Measurements from ENCODE around the gene CCDC47.
A peak's percentile ranks its signal among the peaks of the same experiment; 100 is the strongest.
"Not testable (repeated sequence)": the region's sequence is repeated elsewhere in the genome, so short reads cannot be mapped to it uniquely, and the experiment has no call there.

CCDC47 gene

GRCh38 chr17:63773272-63774140 lies at the start of gene CCDC47:
Gene CCDC47 (minus strand): TSS chr17:63773597. CDS start chr17:63766175, 7,422 bp downstream.
- peak; percentile 100 for DNase-seq

- DNase-seq: no peak
These were observed 49.1 kb upstream of the CCDC47 start for GRCh38 chr17:63822537-63822936.

DNA sequence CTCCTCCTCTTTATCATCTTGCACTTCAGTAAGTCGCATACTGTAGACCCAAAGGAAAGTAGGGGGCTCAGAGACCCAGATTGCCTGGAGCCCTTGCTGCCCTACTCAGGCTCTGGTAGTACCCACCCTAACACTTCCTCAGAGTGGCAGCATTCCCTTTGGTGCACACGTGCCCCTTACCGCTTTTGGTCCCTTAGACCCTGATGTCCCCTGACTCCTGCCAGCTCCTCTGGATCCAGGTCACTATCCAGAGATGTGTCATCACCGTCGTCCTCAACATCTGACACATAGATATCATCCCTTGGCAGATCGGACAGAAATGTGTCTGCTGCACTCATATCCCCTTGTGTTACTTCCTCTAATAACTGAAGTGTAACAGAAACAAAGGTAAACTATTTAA lies 48.4 kb upstream of the CCDC47 start:
- no peak for DNase-seq

DNA sequence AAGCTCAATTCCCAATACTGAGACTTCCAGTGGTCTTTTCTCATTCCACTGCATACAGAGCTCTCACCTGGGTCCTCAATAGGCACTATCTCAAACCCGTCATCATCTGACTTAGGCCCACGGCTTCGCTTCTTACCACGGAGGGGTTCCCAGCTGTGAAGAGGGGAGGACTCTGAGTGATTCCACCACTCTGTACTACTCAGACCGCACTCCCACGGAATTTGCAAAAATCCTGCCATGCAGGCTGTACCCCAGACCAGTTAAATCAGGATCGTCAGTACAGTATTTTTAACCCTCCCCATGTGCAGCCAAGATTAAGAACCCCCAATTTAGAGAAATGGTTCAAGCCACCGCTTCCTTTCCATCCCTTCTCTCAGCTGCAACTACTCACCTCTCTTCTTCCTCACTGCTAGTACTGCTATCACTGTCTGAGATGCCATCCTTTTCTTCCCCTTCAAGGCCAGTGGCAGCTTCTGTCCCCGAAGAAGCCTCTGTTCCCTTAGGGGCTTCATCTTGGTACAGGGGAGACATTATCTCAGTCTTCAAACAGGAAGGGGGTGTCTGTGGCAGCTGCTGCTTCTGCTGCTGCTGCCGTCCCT lies 47.7 kb upstream of the CCDC47 start:
- DNase-seq: no peak

DNA sequence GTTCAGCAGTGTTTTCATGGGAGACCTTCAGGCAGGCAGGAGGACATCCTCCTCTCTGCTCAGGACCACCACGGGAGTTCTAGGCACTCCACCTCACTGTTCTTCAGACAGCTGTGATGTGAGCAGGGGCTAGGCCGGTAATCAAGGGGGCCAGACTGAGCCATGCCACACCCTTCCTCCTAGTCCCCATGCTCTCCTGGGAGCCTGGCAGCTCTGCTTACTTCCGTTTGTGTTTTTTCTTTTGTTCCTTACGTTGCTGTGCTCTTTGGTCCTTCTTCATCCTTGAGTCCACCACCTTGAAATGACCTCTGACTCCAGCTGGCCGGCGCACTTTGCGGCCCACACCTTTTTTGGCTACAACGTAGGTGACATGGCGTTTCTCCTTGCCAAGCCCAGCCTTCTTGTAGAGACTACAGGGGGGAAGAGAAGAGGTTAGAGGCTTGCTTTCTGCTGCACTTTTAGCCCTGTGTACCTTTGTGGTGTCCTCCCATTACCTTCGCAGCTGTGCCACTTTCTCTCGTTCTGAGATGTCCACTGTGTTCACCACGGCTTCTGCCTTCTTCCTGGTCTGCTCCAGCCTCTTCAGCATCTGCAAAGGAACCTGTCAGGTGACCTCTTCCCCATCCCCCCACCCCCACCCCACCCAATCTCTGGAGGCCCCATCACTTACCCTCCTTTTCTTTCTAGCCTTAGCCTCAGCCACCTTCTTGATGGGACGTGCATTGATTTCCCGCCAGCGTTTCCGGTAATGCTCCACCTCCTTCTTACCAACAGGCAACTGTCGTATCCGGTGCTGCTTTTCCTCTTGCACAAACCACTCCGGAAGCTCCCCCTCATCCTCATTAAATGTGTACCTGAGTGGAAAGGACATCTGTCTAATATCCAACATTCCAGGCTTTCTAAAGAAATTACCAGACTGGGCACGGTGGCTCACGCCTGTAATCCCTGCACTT lies 46.5 kb upstream of the CCDC47 start:
- DNase-seq: no peak

DNA sequence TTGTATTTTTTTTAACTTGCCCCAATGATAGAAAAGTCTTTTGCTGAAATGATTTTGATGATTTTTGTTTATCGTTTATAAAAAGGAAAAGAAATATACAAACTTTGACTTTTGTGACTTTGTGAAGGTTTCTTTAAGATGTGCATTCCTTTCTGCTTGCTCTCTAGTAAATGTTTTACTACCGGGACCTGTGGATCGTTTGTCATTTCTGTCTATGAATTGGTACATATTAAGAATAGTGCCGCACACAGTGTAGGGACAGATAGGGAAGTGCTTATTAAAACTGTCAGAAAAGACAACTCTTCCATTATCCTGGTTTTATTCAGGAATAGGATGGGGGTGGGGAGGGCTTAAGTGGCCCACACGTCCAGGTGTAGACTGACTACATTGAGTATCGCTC lies 45.7 kb upstream of the CCDC47 start:
- DNase-seq: no peak

DNA sequence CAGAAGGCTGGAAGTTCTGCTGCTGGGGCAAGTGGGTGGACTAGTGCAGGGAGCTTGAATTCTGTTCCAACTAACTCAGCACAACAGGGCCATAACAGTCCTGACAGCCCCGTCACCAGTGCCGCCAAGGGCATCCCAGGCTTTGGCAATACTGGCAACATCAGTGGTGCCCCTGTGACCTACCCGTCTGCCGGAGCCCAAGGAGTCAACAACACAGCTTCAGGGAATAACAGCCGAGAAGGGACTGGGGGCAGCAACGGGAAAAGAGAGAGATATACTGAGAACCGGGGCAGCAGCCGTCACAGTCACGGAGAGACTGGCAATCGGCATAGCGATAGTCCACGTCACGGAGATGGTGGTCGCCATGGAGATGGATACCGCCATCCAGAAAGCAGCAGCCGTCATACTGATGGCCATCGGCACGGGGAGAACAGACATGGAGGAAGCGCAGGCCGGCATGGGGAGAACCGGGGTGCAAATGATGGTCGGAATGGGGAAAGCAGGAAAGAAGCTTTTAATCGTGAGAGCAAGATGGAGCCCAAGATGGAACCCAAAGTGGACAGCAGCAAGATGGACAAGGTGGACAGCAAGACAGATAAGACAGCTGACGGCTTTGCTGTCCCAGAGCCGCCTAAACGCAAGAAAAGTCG lies 44.5 kb upstream of the CCDC47 start:
- no peak for DNase-seq

GRCh38 chr17:63816669-63817068 lies 43.3 kb upstream of the CCDC47 start:
- DNase-seq: no peak

DNA sequence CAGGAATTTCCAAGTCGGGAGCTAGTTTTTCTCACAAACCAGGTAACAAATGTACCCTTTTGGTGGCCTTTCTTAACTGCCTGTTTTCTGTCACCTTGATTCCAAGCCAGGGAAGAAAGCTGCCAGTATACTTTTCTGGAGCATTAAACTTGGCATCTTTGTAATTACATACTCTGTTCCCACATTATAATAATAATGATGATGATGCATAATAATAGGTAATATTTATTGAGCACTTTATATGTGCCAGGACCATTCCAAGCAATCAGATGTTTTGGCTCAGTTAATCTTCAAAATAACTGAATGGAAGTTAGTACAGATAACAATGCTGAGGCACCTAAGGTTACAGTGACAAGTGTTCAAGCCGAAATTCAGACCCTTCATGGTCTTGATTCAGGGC lies 42.7 kb upstream of the CCDC47 start:
- no peak for DNase-seq

DNA sequence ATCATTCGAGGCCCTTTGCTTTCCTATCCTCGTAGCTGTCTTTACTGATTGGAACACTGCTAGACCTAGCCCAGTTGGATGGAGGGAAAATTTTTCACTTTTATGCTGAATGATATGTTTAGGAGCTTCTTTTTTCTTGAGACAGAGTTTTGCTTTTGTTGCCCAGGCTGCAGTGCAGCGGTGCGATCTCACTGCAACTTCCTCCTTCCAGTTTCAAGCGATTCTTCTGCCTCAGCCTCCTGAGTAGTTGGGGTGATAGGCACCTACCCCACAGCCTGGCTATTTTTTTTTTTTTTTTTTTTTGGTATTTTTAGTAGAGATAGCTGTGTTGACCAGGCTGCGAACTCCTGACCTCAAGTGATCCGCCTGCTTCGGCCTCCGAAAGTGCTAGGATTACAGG lies 36.6 kb upstream of the CCDC47 start:
- DNase-seq: no peak

GRCh38 chr17:63805591-63805990 lies 32.2 kb upstream of the CCDC47 start:
- DNase-seq: no peak

DNA sequence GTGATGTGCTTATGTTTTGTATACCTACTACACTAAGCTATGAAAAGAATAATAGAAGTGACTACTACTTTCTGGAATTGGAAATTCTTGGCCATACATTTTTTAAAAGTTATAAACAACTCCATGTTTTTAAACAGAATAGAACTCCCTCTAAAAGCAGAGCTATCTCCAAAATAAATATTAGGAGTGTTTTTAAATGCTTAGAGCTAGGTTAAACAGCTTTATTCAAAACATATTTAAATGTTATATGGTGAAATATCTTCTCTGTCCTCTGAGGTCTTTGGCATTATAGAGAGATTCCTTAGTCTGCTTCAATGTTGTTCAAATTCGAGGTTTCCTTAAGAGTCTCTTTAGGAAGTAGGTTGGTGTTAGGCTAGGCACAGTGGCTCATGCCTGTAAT lies 30.9 kb upstream of the CCDC47 start:
- no peak for DNase-seq

DNA sequence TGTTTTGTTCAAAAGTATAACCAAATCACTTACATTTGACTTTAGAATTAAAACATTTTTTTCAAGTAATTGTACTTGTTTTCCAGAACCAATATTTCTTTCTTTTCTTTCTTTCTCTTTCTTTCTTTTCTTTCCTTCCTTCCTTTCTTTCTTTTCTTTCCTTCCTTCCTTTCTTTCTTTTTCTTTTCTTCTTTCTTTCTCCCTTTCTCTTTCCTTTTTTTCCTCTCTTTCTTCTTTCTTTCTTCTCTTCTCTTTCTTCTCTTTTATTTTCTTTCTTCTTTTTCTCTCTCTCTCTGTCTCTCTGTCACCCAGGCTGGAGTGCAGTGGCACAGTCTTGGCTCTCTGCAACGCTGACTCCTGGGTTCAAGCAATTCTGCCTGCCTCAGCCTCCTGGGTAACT lies 27.4 kb upstream of the CCDC47 start:
- DNase-seq: no peak

- DNase-seq: no peak
These were observed 25.2 kb upstream of the CCDC47 start for GRCh38 chr17:63798572-63799106.

- not testable (repeated sequence) for DNase-seq
These were observed 23.0 kb upstream of the CCDC47 start for GRCh38 chr17:63796375-63796774.

GRCh38 chr17:63792055-63792729 lies 18.8 kb upstream of the CCDC47 start:
- DNase-seq: no peak

DNA sequence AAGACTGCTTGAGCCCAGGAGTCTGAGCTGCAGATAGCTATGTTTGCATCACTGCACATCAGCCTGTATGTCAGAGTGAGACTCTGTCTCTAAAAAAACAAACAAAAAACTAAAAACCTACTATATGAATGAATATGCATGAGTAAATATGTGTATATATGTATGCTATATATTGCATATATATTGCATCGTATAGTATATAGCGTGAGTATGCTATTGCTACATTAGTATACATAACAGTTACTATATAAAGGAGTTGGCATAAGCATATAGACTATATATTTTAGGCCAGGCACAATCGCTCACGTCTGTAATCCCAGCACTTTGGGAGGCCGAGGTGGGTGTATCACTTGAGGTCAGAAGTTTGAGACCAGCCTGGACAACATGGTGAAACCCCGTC lies 16.7 kb upstream of the CCDC47 start:
- DNase-seq: no peak

DNA sequence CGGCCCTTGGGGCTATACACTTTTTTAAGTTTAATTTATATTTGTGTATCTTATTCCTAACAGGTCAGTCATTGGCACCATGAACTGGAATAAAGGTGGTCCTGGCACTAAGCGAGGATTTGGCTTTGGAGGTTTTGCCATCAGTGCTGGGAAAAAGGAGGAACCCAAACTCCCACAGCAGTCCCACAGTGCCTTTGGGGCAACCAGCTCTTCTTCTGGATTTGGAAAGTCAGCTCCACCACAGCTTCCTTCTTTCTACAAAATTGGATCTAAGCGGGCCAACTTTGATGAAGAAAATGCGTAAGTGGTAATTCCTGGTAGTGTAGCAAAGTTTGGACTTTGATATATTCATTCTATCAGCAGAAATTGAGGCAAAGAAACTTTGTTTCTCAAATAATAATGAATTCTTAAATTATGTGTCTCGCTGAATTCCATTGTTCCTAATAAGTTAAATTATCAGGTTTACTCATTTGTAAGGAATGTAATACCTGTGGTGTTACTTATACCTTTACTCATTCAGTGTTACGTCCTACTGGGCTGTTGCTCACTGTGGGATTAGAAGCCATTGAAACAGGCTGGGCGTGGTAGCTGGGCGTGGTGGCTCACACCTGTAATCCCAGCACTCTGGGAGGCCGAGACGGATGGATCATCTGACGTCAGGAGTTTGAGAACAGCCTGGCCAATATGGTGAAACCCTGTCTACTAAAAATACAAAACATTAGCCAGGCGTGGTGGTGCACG lies 13.7 kb upstream of the CCDC47 start:
- no peak for DNase-seq

DNA sequence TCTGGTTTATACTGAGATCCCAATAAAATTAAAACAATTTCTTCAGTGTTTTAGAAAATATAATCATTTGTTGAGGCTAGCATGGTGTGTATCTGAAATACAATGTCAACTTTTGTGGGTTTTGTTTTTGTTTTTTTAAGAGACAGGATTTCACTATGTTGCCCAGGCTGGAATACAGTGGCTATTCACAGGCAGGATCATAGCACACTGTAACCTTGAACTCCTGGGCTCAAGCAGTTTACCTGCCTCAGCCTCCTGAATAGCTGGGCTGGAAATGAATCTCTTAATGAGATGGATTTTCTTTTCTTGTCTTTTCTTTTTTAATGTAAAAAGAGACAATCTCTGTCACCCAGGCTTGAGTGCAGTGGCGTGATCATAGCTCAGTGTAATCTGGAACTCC lies 12.7 kb upstream of the CCDC47 start:
- no peak for DNase-seq

- DNase-seq: no peak
These were observed 12.2 kb upstream of the CCDC47 start for GRCh38 chr17:63785556-63785955.

DNA sequence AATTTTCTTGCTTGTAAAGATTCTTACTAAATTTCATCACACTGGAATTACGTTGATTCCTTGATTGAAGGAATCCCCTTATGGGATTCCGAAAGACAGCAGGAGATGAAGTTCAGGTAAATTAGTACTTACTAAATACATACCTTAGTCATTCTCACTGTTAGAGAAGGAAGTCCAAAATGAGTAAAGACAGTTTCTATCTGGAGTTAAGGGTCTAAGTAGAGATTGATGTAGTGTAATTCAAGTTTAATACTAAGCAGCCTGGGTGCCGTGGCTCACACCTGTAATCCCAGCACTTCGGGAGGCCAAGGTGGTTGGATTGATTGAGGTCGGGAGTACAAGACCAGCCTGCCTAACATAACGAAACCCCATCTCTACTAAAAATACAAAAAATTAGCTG lies 10.1 kb upstream of the CCDC47 start:
- no peak for DNase-seq

All from eye (tissue), 1 donor.